ENCODE measurements around the gene APOBEC4.
"Not testable (repeated sequence)": the region's sequence is repeated elsewhere in the genome, so short reads cannot be mapped to it uniquely, and the experiment has no call there.

APOBEC4 gene

GRCh38 chr1:183622884-183623785 lies 30.0 kb downstream of the APOBEC4 start:
- TF ChIP-seq CTCF (IDR thresholded peaks at IDR 0.05) (peak; percentile 93), ZFX (IDR thresholded peaks at IDR 0.05; ENCODE audit: borderline replicate concordance) (no peak)

GRCh38 chr1:183622013-183622412 lies 31.1 kb downstream of the APOBEC4 start:
- TF ChIP-seq CTCF (IDR thresholded peaks at IDR 0.05) (no peak), ZFX (IDR thresholded peaks at IDR 0.05; ENCODE audit: borderline replicate concordance) (no peak)
- no peak overlapping the region for H3K27ac ChIP-seq

More at GRCh38 chr1:183622884-183623785, 30.0 kb downstream of the APOBEC4 start:
- H3K27ac ChIP-seq, result no peak overlapping the region

GRCh38 chr1:183620311-183620710 lies 32.8 kb downstream of the APOBEC4 start:
- TF ChIP-seq CTCF (IDR thresholded peaks at IDR 0.05), result no peak
- TF ChIP-seq ZFX (IDR thresholded peaks at IDR 0.05; ENCODE audit: borderline replicate concordance), result no peak
- H3K27ac ChIP-seq, result no peak overlapping the region

GRCh38 chr1:183619781-183620180 lies 33.3 kb downstream of the APOBEC4 start:
- no peak for TF ChIP-seq CTCF (IDR thresholded peaks at IDR 0.05)
- no peak overlapping the region for H3K27ac ChIP-seq

- H3K27ac ChIP-seq, result not testable (repeated sequence)
Observed at GRCh38 chr1:183618202-183618601, 34.9 kb downstream of the APOBEC4 start.

- not testable (repeated sequence) for H3K27ac ChIP-seq
Observed at GRCh38 chr1:183612975-183613374, 40.1 kb downstream of the APOBEC4 start.

- TF ChIP-seq CTCF (IDR thresholded peaks at IDR 0.05) (no peak), ZFX (IDR thresholded peaks at IDR 0.05; ENCODE audit: borderline replicate concordance) (no peak)
- no peak overlapping the region for H3K27ac ChIP-seq
Observed at GRCh38 chr1:183612407-183612806, 40.7 kb downstream of the APOBEC4 start.

- H3K27ac ChIP-seq, result no peak overlapping the region
- no peak for TF ChIP-seq CTCF (IDR thresholded peaks at IDR 0.05)
- TF ChIP-seq ZFX (IDR thresholded peaks at IDR 0.05; ENCODE audit: borderline replicate concordance), result no peak
Observed at GRCh38 chr1:183611021-183611420, 42.1 kb downstream of the APOBEC4 start.
